ENCODE measurements around the gene NAA10.

DNA sequence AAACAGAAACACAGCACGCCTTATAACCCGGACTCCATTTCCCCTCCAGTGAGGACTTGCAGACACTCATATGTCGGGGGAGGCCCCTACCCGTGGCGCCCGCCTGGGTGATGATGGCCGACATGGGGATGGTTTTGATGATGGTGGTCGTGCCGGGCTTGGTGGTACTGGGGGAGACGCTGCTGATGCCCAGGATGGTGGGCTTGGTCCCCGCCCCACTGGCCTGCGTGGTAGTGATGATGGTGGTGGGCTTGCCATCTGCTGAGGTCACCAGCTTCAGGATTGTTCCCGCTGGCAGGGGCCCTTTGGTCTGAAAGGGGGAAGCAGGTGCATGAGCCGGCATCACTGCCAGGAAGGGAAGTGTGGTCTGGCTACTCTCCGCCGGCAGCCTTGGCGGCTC lies 22.4 kb upstream of the NAA10 start:
- TF ChIP-seq EZH2phosphoT487 (IDR thresholded peaks at IDR 0.05; ENCODE audit: borderline replicate concordance): no peak
- TF ChIP-seq, protein P1, sequence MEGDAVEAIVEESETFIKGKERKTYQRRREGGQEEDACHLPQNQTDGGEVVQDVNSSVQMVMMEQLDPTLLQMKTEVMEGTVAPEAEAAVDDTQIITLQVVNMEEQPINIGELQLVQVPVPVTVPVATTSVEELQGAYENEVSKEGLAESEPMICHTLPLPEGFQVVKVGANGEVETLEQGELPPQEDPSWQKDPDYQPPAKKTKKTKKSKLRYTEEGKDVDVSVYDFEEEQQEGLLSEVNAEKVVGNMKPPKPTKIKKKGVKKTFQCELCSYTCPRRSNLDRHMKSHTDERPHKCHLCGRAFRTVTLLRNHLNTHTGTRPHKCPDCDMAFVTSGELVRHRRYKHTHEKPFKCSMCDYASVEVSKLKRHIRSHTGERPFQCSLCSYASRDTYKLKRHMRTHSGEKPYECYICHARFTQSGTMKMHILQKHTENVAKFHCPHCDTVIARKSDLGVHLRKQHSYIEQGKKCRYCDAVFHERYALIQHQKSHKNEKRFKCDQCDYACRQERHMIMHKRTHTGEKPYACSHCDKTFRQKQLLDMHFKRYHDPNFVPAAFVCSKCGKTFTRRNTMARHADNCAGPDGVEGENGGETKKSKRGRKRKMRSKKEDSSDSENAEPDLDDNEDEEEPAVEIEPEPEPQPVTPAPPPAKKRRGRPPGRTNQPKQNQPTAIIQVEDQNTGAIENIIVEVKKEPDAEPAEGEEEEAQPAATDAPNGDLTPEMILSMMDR (conservative IDR thresholded peaks at IDR 0.05; ENCODE audit: low read length): no peak

Measured in Loucy (cell line).